ENCODE measurements around the gene SPATA13.

Gene SPATA13

GRCh38 chr13:24247016-24247415 lies 86.5 kb downstream of the SPATA13 start:
- no peak overlapping the region for H3K4me3 ChIP-seq (ENCODE audit: low read length)
- H3K9me3 ChIP-seq (ENCODE audit: insufficient read depth, low read depth, low read length), result no peaks in the 10 kb centered on the region
- H3K4me1 ChIP-seq (ENCODE audit: insufficient read depth, low read length), result peaks cover 5% of the 10 kb centered on the region; the same call in 1 of the 2 replicates
- H3K9ac ChIP-seq (ENCODE audit: low read depth, low read length), result no peak overlapping the region
- peaks cover 6% of the 10 kb centered on the region; the same call in 1 of the 2 replicates for H3K36me3 ChIP-seq (ENCODE audit: insufficient read depth, low read depth, low read length)
- H3K27ac ChIP-seq (ENCODE audit: low read length), result no peak overlapping the region
- no peaks in the 10 kb centered on the region for H3K27me3 ChIP-seq (ENCODE audit: insufficient read depth, low read length)

DNA sequence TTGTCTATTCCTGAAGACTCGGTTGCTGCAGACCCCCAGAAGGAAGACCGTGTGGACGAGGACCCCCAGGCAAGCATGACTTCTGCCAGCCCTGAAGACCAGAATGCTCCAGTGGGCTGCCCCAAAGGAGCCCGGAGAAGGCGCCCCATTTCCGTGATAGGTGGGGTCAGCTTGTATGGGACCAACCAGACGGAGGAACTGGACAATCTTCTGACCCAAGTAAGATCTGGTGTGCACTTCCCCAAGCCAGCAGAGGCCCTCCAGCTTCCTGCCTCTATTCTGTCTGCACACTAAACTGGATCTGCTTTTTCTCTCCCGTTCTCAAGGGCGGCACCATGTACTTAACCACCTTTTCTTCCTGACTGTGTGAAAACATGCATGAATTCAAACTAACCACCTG lies 89.1 kb downstream of the SPATA13 start:
- no peaks in the 10 kb centered on the region for H3K9me3 ChIP-seq (ENCODE audit: insufficient read depth, low read depth, low read length)
- no peak overlapping the region for H3K27ac ChIP-seq (ENCODE audit: low read length)
- no peak overlapping the region for H3K4me3 ChIP-seq (ENCODE audit: low read length)
- H3K4me1 ChIP-seq (ENCODE audit: insufficient read depth, low read length), result peaks cover 5% of the 10 kb centered on the region; the same call in 1 of the 2 replicates
- no peak overlapping the region for H3K9ac ChIP-seq (ENCODE audit: low read depth, low read length)
- H3K36me3 ChIP-seq (ENCODE audit: insufficient read depth, low read depth, low read length), result peaks cover 23% of the 10 kb centered on the region
- no peaks in the 10 kb centered on the region for H3K27me3 ChIP-seq (ENCODE audit: insufficient read depth, low read length)

DNA sequence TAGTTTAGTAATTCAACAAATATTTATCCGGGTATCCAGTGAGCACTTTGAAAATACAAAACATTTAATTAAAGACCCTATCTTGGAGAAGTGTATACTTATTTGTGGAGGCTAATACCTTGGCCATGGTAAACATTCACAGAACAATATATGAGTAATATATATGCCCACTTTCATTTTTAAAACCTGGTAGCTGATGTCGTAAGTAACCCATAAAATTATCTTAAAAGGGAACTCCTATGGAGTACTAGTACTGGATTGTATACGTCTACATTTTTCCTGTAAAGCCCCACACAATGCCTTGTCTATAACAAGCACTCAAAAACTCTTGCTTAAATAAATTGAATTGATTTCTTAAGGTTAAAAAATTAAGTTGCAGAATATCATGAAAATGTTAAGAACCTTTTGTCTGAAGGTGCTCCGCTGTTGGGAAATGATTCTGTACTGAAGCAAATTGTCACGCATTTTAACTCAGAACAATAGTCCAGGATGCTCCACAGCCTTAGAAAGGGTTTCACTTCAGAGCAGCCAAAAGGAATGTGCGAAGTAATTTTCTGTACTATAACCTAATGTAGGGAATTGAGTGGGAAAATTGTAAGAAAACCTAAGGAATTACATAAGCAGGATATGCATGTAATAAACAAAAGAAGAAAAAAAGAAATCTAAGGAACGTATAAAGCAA lies 90.0 kb downstream of the SPATA13 start:
- no peaks in the 10 kb centered on the region for H3K27me3 ChIP-seq (ENCODE audit: insufficient read depth, low read length)
- H3K4me1 ChIP-seq (ENCODE audit: insufficient read depth, low read length), result peaks cover 5% of the 10 kb centered on the region; the same call in 1 of the 2 replicates
- H3K9me3 ChIP-seq (ENCODE audit: insufficient read depth, low read depth, low read length), result no peaks in the 10 kb centered on the region

GRCh38 chr13:24251525-24251924 lies 91.0 kb downstream of the SPATA13 start:
- H3K36me3 ChIP-seq (ENCODE audit: insufficient read depth, low read depth, low read length), result peaks cover 32% of the 10 kb centered on the region
- H3K27ac ChIP-seq (ENCODE audit: low read length), result no peak overlapping the region
- H3K9me3 ChIP-seq (ENCODE audit: insufficient read depth, low read depth, low read length), result no peaks in the 10 kb centered on the region
- no peak overlapping the region for H3K4me3 ChIP-seq (ENCODE audit: low read length)
- no peaks in the 10 kb centered on the region for H3K27me3 ChIP-seq (ENCODE audit: insufficient read depth, low read length)
- H3K9ac ChIP-seq (ENCODE audit: low read depth, low read length), result no peak overlapping the region
- peaks cover 5% of the 10 kb centered on the region; the same call in 1 of the 2 replicates for H3K4me1 ChIP-seq (ENCODE audit: insufficient read depth, low read length)

More for the DNA sequence above, 90.0 kb downstream of the SPATA13 start:
- Histone ChIP-seq H3K27ac (ENCODE audit: low read length) (no peak overlapping the region), H3K36me3 (ENCODE audit: insufficient read depth, low read depth, low read length) (peaks cover 30% of the 10 kb centered on the region), H3K4me3 (ENCODE audit: low read length) (no peak overlapping the region), H3K9ac (ENCODE audit: low read depth, low read length) (no peak overlapping the region)

GRCh38 chr13:24252136-24252535 lies 91.6 kb downstream of the SPATA13 start:
- Histone ChIP-seq H3K4me1 (ENCODE audit: insufficient read depth, low read length) (peaks cover 5% of the 10 kb centered on the region; the same call in 1 of the 2 replicates), H3K27me3 (ENCODE audit: insufficient read depth, low read length) (no peaks in the 10 kb centered on the region), H3K9me3 (ENCODE audit: insufficient read depth, low read depth, low read length) (no peaks in the 10 kb centered on the region), H3K4me3 (ENCODE audit: low read length) (no peak overlapping the region), H3K27ac (ENCODE audit: low read length) (no peak overlapping the region), H3K9ac (ENCODE audit: low read depth, low read length) (no peak overlapping the region), H3K36me3 (ENCODE audit: insufficient read depth, low read depth, low read length) (peaks cover 33% of the 10 kb centered on the region)

DNA sequence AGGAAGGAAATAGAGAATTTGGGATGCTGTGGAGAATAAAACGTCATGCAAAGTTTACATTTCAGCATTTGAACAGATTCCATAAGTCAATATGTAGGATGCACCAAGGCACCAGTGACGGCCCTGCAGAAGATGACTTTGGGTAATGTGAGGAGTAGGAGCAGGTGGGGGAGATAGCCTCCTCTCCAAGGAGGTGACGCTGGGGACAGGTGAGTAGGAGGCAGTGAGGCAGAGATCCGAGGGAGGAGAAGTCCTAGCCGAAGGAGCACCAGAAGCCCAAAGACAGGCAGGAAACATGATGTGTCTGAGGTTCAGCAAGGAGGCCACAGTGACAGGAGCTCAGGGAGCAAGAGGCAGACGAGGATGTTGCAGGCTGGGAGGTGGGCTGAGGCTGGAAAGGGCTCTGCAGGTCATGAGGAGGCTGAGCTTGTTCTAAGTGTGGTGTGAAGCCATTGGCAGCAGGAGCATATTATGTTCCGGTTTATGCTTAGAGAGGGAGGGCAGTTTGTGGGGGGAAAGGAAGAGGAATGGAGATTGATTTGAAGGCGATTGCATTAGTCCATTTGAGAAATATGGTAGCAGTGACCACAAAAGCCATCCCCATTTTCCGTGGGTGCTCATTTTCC lies 93.1 kb downstream of the SPATA13 start:
- H3K4me1 ChIP-seq (ENCODE audit: insufficient read depth, low read length), result peaks cover 5% of the 10 kb centered on the region; the same call in 1 of the 2 replicates
- no peak overlapping the region for H3K9ac ChIP-seq (ENCODE audit: low read depth, low read length)
- no peaks in the 10 kb centered on the region for H3K9me3 ChIP-seq (ENCODE audit: insufficient read depth, low read depth, low read length)

DNA sequence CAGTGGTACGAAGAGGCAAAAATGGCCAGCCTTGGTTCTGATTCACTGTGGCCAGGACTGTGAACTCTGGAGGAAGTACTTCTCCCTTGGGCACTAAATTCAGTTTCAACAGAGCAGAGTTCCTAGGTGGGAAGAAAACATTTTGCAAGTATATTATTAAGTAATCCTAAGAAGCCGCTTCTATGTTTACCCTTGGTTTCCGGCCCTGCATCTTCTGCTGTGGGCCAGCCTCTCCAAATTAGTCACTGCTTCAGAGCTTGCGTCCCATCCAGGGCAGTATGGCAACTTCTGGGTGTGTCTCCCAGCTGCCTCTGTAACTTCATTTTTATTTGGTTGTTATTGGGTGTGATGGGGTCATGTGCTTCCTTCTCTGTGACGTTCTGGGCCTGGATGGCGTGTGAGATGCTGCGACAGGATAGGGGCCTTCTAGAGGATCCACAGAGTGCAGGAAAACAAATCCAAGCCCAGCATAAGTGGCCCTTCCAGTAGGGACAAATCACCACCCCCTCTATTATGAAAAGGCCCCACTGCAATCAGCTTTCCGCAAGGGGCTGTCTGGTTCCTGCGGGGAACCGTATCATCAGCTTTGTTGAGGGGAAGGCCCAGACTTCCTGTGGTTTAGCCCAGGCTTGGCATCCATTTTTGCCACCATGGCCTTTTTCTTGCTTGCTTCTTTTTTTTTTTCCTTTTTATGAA lies 93.8 kb downstream of the SPATA13 start:
- Histone ChIP-seq H3K9ac (ENCODE audit: low read depth, low read length) (no peak overlapping the region), H3K9me3 (ENCODE audit: insufficient read depth, low read depth, low read length) (no peaks in the 10 kb centered on the region), H3K4me3 (ENCODE audit: low read length) (no peak overlapping the region), H3K27me3 (ENCODE audit: insufficient read depth, low read length) (no peaks in the 10 kb centered on the region), H3K27ac (ENCODE audit: low read length) (no peak overlapping the region), H3K36me3 (ENCODE audit: insufficient read depth, low read depth, low read length) (peaks cover 35% of the 10 kb centered on the region), H3K4me1 (ENCODE audit: insufficient read depth, low read length) (peaks cover 2% of the 10 kb centered on the region; the same call in 1 of the 2 replicates)

More for the DNA sequence above, 93.1 kb downstream of the SPATA13 start:
- Histone ChIP-seq H3K27me3 (ENCODE audit: insufficient read depth, low read length) (no peaks in the 10 kb centered on the region), H3K36me3 (ENCODE audit: insufficient read depth, low read depth, low read length) (peaks cover 35% of the 10 kb centered on the region), H3K4me3 (ENCODE audit: low read length) (no peak overlapping the region), H3K27ac (ENCODE audit: low read length) (no peak overlapping the region)

DNA sequence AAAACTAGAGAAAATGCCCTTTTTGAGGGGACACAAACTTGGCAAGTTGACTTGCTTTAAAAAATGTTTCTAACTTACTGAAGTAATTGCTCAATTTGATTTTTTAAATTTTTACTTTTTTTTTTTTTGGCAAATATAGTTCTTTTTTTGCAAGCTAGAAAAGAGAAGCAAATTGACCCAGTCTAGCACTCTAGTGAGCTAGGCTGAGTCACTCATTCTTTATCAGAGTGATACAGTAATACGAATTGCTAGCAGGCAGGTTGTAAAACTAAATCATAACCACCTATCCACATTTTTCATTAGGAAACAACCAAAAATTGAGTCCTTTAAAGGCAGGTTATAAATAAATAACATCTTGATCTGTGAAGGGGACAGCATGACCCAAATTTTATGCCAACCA lies 97.0 kb downstream of the SPATA13 start:
- H3K27ac ChIP-seq (ENCODE audit: low read length), result no peak overlapping the region
- H3K27me3 ChIP-seq (ENCODE audit: insufficient read depth, low read length), result no peaks in the 10 kb centered on the region
- no peak overlapping the region for H3K4me3 ChIP-seq (ENCODE audit: low read length)
- no peak overlapping the region for H3K9ac ChIP-seq (ENCODE audit: low read depth, low read length)
- H3K9me3 ChIP-seq (ENCODE audit: insufficient read depth, low read depth, low read length), result no peaks in the 10 kb centered on the region
- H3K36me3 ChIP-seq (ENCODE audit: insufficient read depth, low read depth, low read length), result peaks cover 24% of the 10 kb centered on the region
- no peaks in the 10 kb centered on the region for H3K4me1 ChIP-seq (ENCODE audit: insufficient read depth, low read length)

GRCh38 chr13:24261566-24261965 lies 101.0 kb downstream of the SPATA13 start:
- no peaks in the 10 kb centered on the region for H3K9me3 ChIP-seq (ENCODE audit: insufficient read depth, low read depth, low read length)
- H3K9ac ChIP-seq (ENCODE audit: low read depth, low read length), result no peak overlapping the region
- H3K4me3 ChIP-seq (ENCODE audit: low read length), result no peak overlapping the region
- no peaks in the 10 kb centered on the region for H3K4me1 ChIP-seq (ENCODE audit: insufficient read depth, low read length)
- no peaks in the 10 kb centered on the region for H3K27me3 ChIP-seq (ENCODE audit: insufficient read depth, low read length)
- no peak overlapping the region for H3K27ac ChIP-seq (ENCODE audit: low read length)
- H3K36me3 ChIP-seq (ENCODE audit: insufficient read depth, low read depth, low read length), result peaks cover 3% of the 10 kb centered on the region; the same call in 1 of the 2 replicates

DNA sequence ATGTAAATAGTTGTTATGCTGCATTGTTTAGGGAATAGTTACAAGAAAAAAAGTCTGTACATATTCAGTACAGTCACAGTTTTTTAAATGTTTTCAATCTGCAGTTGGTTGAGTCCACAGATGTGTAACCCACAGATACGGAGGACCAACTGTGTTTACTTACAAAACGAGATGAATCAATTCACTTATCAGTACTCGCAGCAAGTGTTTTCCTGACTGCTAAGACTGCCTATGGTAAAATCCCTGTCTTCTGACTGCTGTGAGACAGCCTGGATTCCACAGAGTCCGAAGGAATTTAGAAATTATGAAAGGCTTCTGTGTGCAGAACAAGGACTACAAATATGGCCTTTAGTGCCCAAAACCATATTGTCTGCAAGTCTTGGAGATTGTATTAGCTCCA lies 103.1 kb downstream of the SPATA13 start:
- H3K36me3 ChIP-seq (ENCODE audit: insufficient read depth, low read depth, low read length), result no peaks in the 10 kb centered on the region
- H3K27me3 ChIP-seq (ENCODE audit: insufficient read depth, low read length), result no peaks in the 10 kb centered on the region
- H3K4me1 ChIP-seq (ENCODE audit: insufficient read depth, low read length), result no peaks in the 10 kb centered on the region
- H3K4me3 ChIP-seq (ENCODE audit: low read length), result no peak overlapping the region
- no peak overlapping the region for H3K9ac ChIP-seq (ENCODE audit: low read depth, low read length)
- H3K27ac ChIP-seq (ENCODE audit: low read length), result no peak overlapping the region
- H3K9me3 ChIP-seq (ENCODE audit: insufficient read depth, low read depth, low read length), result no peaks in the 10 kb centered on the region

DNA sequence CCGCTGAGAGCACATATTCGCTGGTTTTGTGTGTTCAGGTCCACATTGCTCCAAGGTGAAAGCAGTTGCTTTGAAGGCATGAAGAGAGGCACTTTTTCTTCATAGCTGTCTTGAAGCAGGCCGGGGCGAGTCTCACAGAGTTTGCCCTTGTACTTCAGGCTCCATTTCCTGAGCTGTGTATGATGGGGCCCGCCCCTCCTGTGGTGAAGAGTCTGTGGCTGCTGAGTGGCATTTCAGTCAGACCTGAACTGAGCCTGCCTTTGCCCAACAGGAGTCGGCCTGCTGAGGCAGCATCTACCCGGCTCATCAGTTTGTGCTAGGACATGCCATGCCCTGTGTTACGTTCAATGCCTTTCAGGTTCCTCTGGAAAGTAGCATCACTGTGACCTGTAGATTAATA lies 104.5 kb downstream of the SPATA13 start:
- no peak overlapping the region for H3K4me3 ChIP-seq (ENCODE audit: low read length)
- H3K9me3 ChIP-seq (ENCODE audit: insufficient read depth, low read depth, low read length), result no peaks in the 10 kb centered on the region
- H3K9ac ChIP-seq (ENCODE audit: low read depth, low read length), result no peak overlapping the region
- no peaks in the 10 kb centered on the region for H3K36me3 ChIP-seq (ENCODE audit: insufficient read depth, low read depth, low read length)
- no peaks in the 10 kb centered on the region for H3K4me1 ChIP-seq (ENCODE audit: insufficient read depth, low read length)
- H3K27ac ChIP-seq (ENCODE audit: low read length), result no peak overlapping the region
- no peaks in the 10 kb centered on the region for H3K27me3 ChIP-seq (ENCODE audit: insufficient read depth, low read length)

Measured in iPS-20b (cell line).